ENCODE results near the gene FAM222A.

GRCh38 chr12:109710205-109710746, 3.3 kb upstream of the FAM222A start:
- TF ChIP-seq CTCF (IDR thresholded peaks at IDR 0.05; ENCODE audit: insufficient read depth, low read length), result no peak
- TF ChIP-seq REST (IDR thresholded peaks at IDR 0.05; ENCODE audit: insufficient replicate concordance, low read depth), result no peak
